ENCODE data around the gene ITPK1. TPM values are rescaled to one million over a fixed set of nuclear protein-coding genes. Genes with fewer than 3 reads are reported as not detected.

ITPK1 gene
- total RNA-seq, 1 experiment from 2014 or later = 53.2 TPM

DNA sequence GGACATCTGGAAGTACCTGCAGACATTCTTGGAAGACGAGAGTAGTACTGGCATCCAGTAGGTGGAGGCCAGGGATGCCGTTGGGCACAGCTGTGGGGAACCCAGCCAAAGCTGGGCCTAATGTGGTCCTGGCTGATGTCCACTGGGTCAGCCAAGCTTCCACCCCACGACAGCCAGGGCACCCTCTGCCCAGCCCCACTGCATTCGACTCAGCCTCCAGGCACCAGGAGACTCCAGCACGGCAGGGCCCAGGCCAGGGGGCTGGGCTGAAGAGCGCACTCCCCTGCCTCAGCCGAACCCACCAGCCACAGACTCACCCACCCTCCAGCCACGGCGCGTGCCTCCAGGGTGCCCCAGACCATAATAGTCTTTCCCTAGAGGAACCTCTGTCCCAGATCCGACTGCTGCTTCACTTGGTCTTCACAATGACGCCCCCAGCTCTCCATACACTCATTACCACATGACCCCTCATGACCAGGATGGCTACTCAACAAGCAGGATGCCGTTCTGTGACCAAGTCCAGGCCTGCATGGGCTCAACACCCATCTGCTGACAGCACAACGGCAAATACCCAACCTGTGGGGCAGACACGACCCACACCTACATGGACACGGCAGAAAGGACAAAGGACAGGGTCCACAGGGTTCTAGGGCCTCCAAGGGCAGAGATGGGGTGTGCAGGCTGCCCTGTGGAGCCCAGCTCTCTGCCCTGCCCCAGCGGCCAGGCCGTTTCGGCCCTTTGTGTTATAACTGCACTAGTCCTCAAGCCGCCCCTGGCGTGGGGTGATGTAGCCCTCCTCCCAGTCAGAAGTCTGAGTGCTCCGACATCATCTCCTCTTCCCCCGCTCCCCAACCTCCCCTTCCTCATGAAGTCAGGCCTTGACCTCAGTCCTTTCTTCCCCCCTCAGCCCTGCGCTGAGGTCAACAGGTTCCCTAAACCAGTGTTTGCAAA is 22.8 kb downstream of the ITPK1 start:
- in situ Hi-C loops (cut with HindIII; ENCODE audit: low pct_unique_long_range_greater_than_20kb, low sequenced_read_pairs) = no loop called here
- no peak for DNase-seq (ENCODE audit: low read depth)

DNA sequence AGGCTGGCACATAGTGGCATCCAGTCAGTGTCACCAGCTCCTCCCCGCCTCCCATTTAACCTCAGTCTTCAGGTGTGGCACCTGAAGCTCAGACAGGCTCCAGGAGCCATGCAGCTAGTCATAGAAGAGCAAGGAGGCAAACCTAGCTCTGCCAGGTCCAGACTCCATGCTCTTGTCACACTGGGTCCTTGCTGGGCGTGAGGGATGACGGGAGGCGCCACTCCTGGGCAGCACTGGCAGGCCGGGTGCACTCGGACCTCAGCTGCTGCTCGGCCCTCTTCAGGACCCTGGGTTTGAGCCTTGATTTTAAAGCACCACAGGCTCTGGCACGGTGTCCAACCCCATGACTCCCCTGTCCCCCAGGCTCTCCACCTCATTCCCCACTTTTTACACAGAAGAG is 24.1 kb downstream of the ITPK1 start:
- DNase-seq (ENCODE audit: low read depth) = no peak
- in situ Hi-C loops (cut with HindIII; ENCODE audit: low pct_unique_long_range_greater_than_20kb, low sequenced_read_pairs) = no loop called here

DNA sequence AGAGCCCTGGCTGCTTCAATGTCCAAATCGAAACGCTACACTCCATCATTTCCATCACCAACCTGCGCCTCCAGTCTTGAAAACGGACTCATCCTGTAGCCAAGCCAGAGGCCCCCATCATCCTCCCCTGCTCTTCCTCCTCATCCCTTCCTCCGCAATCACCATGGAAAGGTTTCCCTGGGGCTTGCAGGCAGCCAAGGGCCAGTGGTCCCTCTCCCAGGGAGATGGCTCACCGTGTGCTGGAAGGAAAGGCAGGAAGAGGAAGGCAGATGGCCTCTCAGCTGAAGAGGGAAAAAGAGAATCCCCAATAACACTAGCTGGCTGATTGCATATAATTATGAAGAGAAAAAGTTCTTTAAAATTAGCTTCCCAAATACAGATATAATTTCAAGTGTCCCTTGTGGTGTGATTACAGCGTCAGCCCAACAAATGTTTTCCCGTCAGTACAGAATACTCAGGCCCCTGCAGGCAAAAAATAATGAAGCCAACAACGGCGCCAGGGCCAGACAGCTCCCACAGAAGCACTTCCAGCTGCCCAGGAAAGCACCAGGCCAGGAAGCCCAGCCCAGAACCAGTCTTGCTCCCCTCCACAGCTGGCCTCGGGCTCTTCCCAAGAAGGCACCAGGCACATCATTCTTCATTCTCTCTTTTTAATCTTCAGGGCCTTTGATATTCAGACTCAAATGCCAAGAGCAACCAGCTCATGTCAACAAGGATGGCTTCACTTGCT is 24.7 kb downstream of the ITPK1 start:
- no peak for DNase-seq (ENCODE audit: low read depth)
- in situ Hi-C loops (cut with HindIII; ENCODE audit: low pct_unique_long_range_greater_than_20kb, low sequenced_read_pairs) = no loop called here

DNA sequence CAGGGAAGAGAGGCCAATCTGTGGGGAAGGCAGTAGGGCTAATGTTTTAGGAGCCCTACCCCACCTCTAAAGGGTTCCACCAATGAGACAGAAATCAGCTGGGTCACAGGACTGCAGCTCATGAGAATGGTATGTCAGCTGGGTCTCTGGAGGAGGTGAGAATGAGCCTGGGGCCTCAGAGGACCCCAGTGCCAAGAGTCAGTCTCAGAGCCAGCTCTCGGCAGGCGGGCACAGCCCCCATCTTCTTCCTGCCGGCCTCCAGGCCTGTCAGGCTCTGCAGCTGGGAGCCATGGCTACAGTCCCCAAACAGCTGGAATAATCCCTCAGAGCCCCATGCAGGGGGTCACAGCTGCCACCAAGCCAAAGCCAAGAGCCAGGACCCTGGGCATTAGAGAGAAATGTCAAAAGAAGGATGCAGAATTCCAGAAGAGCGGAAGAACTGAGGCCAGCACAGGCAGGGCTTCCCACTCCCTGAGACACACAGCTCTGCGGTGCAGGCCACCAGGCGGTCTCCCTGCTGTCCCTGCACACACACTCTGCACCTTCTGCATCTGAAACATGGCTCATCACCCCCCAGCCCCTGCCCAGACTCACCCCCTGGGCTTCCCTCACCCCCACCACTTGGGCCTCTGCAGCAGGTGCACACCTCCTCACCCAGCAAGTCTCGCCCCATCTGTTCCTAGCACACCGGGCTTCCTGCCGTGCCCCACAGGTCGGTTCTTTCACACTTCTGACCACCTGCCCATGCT is 26.0 kb downstream of the ITPK1 start:
- in situ Hi-C loops (cut with HindIII; ENCODE audit: low pct_unique_long_range_greater_than_20kb, low sequenced_read_pairs) = no loop called here
- no peak for DNase-seq (ENCODE audit: low read depth)

DNA sequence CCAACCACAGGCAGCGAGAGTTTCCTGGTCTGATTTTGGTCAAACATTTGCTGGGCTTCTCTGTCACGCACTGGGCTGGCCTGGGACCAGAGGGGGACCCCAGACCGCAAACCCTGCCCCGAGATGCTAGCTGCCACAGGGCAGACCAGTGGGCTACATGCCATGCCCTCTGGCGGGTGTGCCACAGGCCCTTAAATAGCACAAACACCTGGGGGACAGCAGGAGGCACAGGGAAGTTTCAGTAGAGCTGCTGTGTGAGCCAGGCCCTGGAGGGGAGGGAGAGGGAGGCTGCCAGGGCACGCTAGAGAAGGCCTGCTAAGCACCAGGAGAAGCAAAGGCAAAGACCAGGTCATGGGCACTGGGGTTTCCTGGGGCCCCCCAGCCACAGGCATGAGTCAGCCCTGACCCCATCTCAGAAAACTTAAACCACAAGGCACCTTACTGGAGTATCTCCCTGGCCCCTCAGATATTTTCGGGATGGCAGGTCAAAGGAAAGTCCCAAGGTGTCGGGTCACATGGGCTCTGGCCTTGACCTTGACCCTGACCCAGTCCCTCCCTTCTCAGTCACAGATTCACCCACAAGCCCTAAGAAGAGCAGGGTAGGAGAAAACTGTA is 29.2 kb downstream of the ITPK1 start:
- in situ Hi-C loops (cut with HindIII; ENCODE audit: low pct_unique_long_range_greater_than_20kb, low sequenced_read_pairs) = no loop called here
- no peak for DNase-seq (ENCODE audit: low read depth)

DNA sequence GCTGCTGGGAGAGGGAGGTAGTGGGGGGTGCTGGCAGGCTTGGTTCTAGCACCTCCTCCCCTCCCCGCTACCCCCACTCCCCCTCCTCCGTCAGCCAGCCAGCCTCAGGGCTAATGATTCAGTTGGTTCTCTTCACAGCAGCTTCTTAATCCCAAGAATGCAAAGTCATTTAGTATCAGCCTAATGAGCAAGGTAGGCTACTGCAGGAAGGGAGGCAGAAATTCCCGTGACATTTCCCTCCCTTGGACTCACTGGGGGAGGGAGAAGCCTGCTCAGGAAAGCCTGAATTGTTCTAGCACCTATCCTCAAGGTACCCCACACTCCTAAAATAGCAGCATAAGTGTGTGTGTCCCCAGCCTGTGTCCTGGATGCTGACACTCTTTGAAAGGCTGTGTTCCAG is 29.8 kb downstream of the ITPK1 start:
- in situ Hi-C loops (cut with HindIII; ENCODE audit: low pct_unique_long_range_greater_than_20kb, low sequenced_read_pairs) = no loop called here
- peak; percentile 71 for DNase-seq (ENCODE audit: low read depth)

DNA sequence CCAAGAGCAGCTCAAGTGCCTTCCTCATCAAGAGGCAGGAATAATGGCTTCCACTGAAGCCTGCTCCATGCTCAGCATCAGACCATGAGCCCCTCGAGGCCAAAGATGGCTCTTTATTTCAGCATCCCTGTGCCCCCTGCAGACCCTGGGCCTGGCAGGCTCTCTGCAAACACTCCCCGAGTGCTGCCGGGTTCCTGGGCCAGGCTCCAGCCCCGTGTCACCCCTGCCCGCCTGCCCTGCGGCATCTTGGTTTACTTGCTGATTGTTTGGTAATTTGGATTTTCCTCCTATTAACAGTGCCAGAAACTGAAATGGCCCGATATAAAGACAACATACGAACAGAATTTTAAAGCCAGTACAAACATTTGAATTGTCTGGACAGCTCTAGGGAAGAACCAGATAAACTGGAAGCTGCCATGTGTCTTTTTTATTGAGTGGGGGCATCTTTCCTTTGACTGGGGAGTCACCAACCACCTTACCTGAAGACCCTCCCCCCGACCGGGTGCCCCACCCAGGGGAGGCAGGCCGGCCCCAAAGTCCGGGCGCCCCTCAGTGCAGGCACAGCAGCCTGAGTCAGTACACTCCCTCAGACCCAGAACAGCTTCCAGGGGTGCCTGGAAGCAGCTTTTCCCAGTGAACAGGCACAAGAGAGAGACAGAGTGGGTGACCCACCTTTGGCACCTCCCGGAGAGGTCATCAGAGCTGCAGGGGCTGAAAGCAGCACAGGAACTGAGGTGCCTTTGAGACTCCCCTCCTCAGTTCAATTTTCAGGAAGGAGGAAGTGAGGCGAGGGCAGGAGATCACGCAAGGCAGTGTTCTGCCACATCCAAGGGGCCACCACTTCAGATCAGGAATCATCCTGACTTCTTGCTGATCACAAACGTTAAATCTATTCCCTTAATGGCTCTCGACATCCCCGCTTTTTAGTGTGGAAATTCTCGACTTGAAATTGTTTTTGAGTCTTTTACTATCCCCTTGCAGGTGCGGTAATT is 30.6 kb downstream of the ITPK1 start:
- in situ Hi-C loops (cut with HindIII; ENCODE audit: low pct_unique_long_range_greater_than_20kb, low sequenced_read_pairs) = no loop called here
- DNase-seq (ENCODE audit: low read depth) = peak; percentile 12

DNA sequence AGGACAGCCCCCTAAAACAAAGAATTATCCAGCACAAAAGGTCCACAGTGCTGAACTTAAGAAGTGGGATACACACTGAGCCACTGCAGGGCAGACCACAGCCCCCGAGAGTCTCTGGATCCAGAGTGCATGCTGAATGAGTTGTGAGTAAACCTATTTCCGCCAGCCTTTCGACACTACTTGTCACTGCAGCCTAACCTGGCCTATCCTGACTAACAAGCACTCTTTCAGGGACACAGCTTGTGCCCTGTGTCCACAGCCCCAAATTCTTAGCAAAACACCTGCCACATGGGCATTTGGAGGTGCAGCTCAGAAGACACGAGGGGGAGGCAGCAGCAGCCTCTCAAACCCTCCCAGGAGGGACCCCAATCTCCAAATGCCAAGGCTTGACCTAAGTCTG is 31.3 kb downstream of the ITPK1 start:
- in situ Hi-C loops (cut with HindIII; ENCODE audit: low pct_unique_long_range_greater_than_20kb, low sequenced_read_pairs) = no loop called here
- DNase-seq (ENCODE audit: low read depth) = no peak

DNA sequence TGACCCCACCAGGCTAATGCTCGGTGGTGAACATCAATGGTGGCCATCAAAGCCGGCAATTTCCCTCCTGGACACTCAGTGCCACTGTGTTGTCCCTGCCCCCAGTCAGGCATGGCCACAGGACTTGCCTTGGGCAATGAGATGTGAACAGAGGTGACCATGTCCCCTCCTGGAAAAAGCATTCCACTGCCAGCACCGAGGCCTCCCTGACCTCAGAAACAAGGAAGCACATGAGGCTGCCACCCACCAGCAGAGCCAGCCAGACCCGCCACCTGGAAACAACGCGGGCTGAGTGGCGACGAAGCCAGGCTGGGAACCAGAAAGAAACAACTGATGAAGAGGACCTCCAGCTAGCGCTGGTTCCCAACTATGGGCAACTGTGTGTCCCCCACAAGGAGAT is 31.8 kb downstream of the ITPK1 start:
- DNase-seq (ENCODE audit: low read depth) = no peak
- in situ Hi-C loops (cut with HindIII; ENCODE audit: low pct_unique_long_range_greater_than_20kb, low sequenced_read_pairs) = no loop called here

DNA sequence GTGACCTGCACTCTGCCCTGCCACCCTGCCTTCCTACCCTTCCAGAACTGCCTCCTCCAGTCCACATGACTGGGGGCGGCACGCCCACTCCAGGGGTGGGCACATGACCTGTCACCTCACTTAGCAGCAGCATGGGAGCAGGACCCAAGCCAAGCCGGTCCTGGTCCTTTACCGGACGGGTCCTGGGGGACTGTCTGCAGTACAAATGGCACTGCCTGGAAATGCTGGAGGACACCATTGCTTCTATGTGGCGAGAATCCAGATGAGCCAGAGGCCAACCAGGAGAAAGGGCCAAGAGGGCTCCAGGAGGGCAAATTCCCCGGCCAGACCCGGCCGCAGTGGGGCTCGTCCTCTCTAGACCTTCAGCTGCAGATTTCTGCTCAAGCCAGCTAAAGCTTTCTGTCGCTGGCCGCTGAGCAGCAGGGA is 33.1 kb downstream of the ITPK1 start:
- no peak for DNase-seq (ENCODE audit: low read depth)
- in situ Hi-C loops (cut with HindIII; ENCODE audit: low pct_unique_long_range_greater_than_20kb, low sequenced_read_pairs) = no loop called here

DNA sequence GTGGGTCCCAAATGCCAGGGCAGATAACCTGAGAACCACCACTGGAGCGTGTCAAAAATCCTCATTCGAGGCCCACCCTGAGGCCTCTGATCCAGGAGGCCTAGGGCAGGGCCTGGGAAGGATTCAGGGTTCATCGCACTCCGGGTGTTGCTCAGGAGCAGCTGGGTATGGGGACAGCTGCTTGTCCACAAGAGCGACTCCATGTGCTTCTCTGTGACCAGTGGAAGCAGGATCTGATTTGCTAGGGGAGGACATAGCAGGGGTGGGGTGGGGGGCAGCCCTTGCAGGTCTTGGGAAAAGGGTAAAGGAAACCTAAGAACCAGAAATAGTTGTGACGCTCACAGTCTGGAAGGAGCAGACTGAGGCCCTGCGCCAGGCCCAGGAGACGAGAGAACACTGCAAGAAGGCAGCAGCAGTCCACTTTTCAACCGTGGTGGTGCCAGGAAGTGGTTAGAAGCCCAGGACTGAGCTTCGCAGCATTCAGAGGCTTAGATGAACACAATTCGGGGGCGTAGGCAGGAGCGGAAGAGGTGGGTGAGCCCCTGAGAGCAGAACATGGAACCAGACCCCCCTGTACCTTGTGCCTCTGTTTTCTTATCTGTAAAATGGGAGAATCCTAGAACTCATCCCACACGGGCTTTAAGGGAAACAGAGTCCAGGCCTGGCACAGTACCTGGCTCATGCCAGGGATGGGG is 33.7 kb downstream of the ITPK1 start:
- in situ Hi-C loops (cut with HindIII; ENCODE audit: low pct_unique_long_range_greater_than_20kb, low sequenced_read_pairs) = no loop called here

DNA sequence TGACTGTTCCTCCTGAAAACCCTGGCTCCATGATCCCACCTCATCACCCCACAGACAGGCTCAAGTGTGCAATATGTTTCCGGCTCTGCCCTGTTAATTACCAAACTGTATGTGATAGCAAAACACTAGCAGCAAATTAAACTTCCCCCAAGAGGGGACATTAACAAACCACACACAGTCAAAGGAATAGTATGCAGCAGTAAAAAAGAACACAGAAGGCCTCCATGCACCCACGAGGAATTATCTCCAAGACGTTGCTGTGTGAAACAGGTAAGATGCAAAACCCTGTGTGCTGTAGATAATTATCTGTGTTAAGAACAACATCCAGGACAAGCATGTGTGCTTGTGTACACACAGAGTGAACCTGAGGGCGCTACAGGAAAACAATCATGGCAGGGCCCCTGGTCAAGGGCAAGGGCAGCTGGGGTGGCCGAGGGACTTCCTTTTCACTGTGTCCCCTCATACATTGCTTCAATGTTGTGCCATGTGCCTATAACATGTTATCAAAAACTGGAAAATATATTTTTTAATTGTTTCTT is 35.8 kb downstream of the ITPK1 start:
- no peak for DNase-seq (ENCODE audit: low read depth)
- in situ Hi-C loops (cut with HindIII; ENCODE audit: low pct_unique_long_range_greater_than_20kb, low sequenced_read_pairs) = no loop called here

More for the DNA sequence above, 33.7 kb downstream of the ITPK1 start:
- DNase-seq (ENCODE audit: low read depth) = peak; percentile 15

DNA sequence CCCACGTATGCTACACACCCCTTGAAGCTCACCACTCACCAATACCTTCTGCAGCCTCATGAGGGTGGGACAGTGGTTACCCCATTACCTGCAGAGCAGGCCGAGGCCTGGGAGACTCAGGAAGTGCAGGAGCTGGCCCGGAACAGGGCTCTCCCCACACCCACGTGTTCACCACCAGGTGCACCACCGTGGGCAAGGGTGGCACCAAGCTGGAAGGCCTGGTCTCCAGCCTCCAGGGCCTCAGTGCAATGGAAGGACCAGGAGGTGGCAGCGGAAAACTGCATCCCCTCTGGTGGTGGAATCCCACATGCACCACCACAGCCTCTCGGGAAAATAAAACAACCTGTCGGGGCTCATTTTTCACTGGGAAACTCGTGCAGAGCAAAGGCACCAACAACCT is 36.4 kb downstream of the ITPK1 start:
- no peak for DNase-seq (ENCODE audit: low read depth)
- in situ Hi-C loops (cut with HindIII; ENCODE audit: low pct_unique_long_range_greater_than_20kb, low sequenced_read_pairs) = no loop called here

DNA sequence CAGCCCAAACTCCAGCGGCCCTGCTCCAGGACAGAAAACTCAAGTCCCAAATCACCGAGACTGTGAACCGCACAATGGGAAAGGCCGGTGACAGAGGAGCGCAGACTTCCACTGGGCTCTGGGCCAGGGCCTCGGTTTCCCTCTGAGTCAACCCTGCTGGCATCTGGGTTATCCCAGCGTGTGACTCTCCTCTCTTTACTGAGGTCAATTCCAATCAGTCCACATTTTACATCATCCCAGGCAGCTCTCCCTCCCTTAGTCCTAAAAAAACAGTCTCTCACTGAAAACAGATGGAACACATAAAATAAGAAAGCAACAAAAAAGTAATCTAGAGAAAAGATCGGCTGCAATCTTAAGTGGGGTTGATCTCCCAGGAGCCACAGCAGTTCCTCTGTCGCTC is 36.9 kb downstream of the ITPK1 start:
- in situ Hi-C loops (cut with HindIII; ENCODE audit: low pct_unique_long_range_greater_than_20kb, low sequenced_read_pairs) = no loop called here
- DNase-seq (ENCODE audit: low read depth) = no peak

DNA sequence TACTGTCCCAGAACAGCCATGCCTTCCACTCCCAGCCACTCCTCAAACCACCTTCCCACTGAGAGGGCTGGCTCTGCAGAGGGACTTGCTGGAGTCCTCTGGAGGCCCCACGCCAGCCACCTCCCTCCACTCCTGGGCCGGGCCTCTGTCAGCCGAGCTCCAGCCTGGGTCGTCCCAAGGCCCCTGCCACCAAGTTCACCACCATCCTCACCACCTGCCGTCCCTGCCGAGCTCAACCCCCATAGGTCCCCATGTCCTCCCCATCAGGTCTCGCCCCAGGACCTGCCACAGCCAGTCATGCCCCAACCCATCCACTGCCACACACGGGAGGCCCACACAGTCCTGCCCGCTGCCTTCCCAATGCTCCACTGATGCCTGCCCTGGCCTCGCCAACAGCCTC is 39.0 kb downstream of the ITPK1 start:
- in situ Hi-C loops (cut with HindIII; ENCODE audit: low pct_unique_long_range_greater_than_20kb, low sequenced_read_pairs) = no loop called here

DNA sequence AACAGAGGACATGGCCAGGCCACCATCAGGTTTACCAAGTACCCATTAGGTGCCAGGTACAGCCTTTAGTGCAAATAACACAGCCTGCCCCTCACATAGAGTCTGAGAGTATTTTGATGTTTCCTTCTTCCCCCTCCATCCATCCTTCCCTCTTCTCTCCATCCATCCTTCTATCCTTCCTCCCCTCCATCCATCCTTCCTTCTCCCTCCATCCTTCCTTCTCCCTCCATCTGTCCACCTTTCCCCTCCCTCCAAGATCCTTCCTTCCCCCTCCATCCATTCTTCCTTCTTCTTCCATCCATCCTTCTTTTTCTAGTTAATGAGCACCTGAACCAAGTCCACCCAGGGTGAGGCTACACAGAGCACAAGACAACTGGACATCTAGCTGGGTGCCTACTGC is 39.8 kb downstream of the ITPK1 start:
- no peak for DNase-seq (ENCODE audit: low read depth)
- in situ Hi-C loops (cut with HindIII; ENCODE audit: low pct_unique_long_range_greater_than_20kb, low sequenced_read_pairs) = no loop called here

More for the DNA sequence above, 39.0 kb downstream of the ITPK1 start:
- no peak for DNase-seq (ENCODE audit: low read depth)

All from Caki2 (cell line).